K562 (cell line): Measurements from ENCODE around the gene AMZ2. TPM values are rescaled to one million over a fixed set of nuclear protein-coding genes. Genes with fewer than 3 reads are reported as not detected.

Experiments used
- ATAC-seq: fragments of 200-7000 bp; cut with Tn5 transposase; 3 replicates; pipeline ENCODE4 v1.9.1; 2020; ENCODE audit warnings: moderate library complexity
- BruUV-seq: library from RNA; stranded (reverse); fragments of 400-500 nt; replicated peaks from 2 replicates; lab custom pipeline; 2021; lab: Mats Ljungman, UMichigan
- CTCF ChIA-PET: fragments of 300-600 bp; formaldehyde crosslinking; extraction: SDS; loops from one replicate; lab custom pipeline; 2021; ENCODE audit warnings: low intra/inter-chr PET ratio; lab: Yijun Ruan, JAX
- POLR2A ChIA-PET: fragments of 300-600, 350-650 bp; sonication (Branson Sonifier 250); formaldehyde crosslinking; extraction: SDS; loops from one replicate; lab custom pipeline; 2021; ENCODE audit warnings: antibody characterized with exemption, inconsistent platforms; lab: Yijun Ruan, JAX
- DNase-seq, 4 experiments: peaks; one replicate each; pipeline versions ENCODE4 v3.0.0 to v3.0.0-alpha.2; 2011 to 2018; ENCODE audit warnings: low spot score in 3 of 4, mixed read lengths in 3 of 4; ENCODE audit errors: extremely low read depth in 1 of 4
- FAIRE-seq: peaks from 2 replicates; lab custom pipeline; 2011; peaks lifted over from hg19 to GRCh38; lab: Jason Lieb, UNC
- H2AFZ ChIP-seq: 2 replicates; pipeline ENCODE4 v1.6.0; 2011; ENCODE audit warnings: low read depth, low read length, control low read depth, inconsistent platforms
- H3K27ac ChIP-seq: fragments of 200-600 bp; 3 replicates; pipeline ENCODE4 v1.8.0; 2011; ENCODE audit warnings: low read depth, mild to moderate bottlenecking, control low read depth, inconsistent platforms, low read length, moderate library complexity, mixed read lengths; ENCODE audit errors: extremely low read depth
- H3K27me3 ChIP-seq, 2 experiments: fragments of 300-600 bp in 1 of 2; 2 replicates in 1 of 2; 3 replicates in 1 of 2; pipeline versions ENCODE4 v1.6.0 to v1.8.0; 2011; ENCODE audit warnings: inconsistent platforms in 2 of 2, low read length in 2 of 2, mild to moderate bottlenecking in 1 of 2, mixed read lengths in 1 of 2, moderate library complexity in 1 of 2; ENCODE audit not compliant: control insufficient read depth in 2 of 2, insufficient read depth in 2 of 2
- H3K36me3 ChIP-seq: fragments of 300-600 bp; 3 replicates; pipeline ENCODE4 v1.8.0; 2011; ENCODE audit warnings: mild to moderate bottlenecking, low read length, inconsistent platforms; ENCODE audit not compliant: control insufficient read depth, insufficient read depth
- H3K4me1 ChIP-seq, 2 experiments: fragments of 200-600 bp in 1 of 2; replicated peaks in 1 of 2; 2 replicates in 1 of 2; 3 replicates in 1 of 2; pipeline versions ENCODE4 v1.5.1 to v1.8.0; 2011; ENCODE audit warnings: inconsistent platforms in 2 of 2, low read length in 2 of 2, mild to moderate bottlenecking in 1 of 2, mixed read lengths in 1 of 2, moderate library complexity in 1 of 2; ENCODE audit not compliant: control insufficient read depth in 2 of 2, insufficient read depth in 2 of 2
- H3K4me2 ChIP-seq: 2 replicates; pipeline ENCODE4 v1.6.1; 2011; ENCODE audit warnings: low read length, control low read depth, inconsistent platforms, mixed read lengths; ENCODE audit not compliant: insufficient read depth
- H3K4me3 ChIP-seq: fragments of 200-600 bp; sonication (generic), shearing (Covaris generic); 2 replicates; pipeline ENCODE4 v1.5.1; 2016; ENCODE audit warnings: control low read depth, inconsistent platforms
- H3K79me2 ChIP-seq: fragments of 200-600 bp; 3 replicates; pipeline ENCODE4 v1.8.0; 2011; ENCODE audit warnings: low read length, inconsistent platforms; ENCODE audit not compliant: control insufficient read depth, insufficient read depth
- H3K9ac ChIP-seq, 2 experiments: 2 replicates each; pipeline versions ENCODE4 v1.6.0 to v1.6.1; 2011; ENCODE audit warnings: low read depth in 2 of 2, low read length in 2 of 2, control low read depth in 1 of 2, inconsistent platforms in 1 of 2, mild to moderate bottlenecking in 1 of 2, mixed read lengths in 1 of 2; ENCODE audit not compliant: insufficient read depth in 1 of 2
- H3K9me1 ChIP-seq: one replicate; pipeline ENCODE4 v1.6.0; 2011; ENCODE audit warnings: inconsistent platforms, mild to moderate bottlenecking, low read length, moderate library complexity; ENCODE audit not compliant: control insufficient read depth, insufficient read depth
- H3K9me3 ChIP-seq: replicated peaks from 2 replicates; pipeline ENCODE4 v1.5.1; 2011; ENCODE audit warnings: low read depth, low read length, inconsistent platforms; ENCODE audit not compliant: control insufficient read depth, insufficient read depth
- H4K20me1 ChIP-seq: replicated peaks from 2 replicates; pipeline ENCODE4 v1.6.1; 2011; ENCODE audit warnings: low read length, inconsistent platforms, mixed read lengths; ENCODE audit not compliant: control insufficient read depth, insufficient read depth
- ARID1B ChIP-seq: fragments of 450-650 bp; IDR thresholded peaks from 2 replicates; pipeline ENCODE4 v1.6.1; 2016; ENCODE audit warnings: antibody characterized with exemption, mild to moderate bottlenecking, inconsistent platforms
- CBFA2T2 ChIP-seq: fragments of 450-650 bp; conservative IDR thresholded peaks from 2 replicates; pipeline ENCODE4 v1.6.1; 2017; ENCODE audit warnings: mild to moderate bottlenecking
- EZH2 ChIP-seq: IDR thresholded peaks from 2 replicates; pipeline ENCODE4 v1.6.1; 2012; ENCODE audit warnings: low read depth, mild to moderate bottlenecking, inconsistent platforms, low read length, borderline replicate concordance
- LEF1 ChIP-seq: fragments of 450-650 bp; IDR thresholded peaks from 2 replicates; pipeline ENCODE4 v1.6.1; 2016; ENCODE audit warnings: mild to moderate bottlenecking
- MCM7 ChIP-seq, 2 experiments: fragments of 450-650 bp; IDR thresholded peaks; 2 replicates each; pipeline ENCODE4 v1.6.1; 2016 to 2018
- MITF ChIP-seq: IDR thresholded peaks from 2 replicates; pipeline ENCODE4 v1.6.1; 2014; ENCODE audit warnings: antibody characterized with exemption
- NCOA1 ChIP-seq: fragments of 450-650 bp; IDR thresholded peaks from 2 replicates; pipeline ENCODE4 v1.6.1; 2016; ENCODE audit warnings: low read depth
- RAD51 ChIP-seq: fragments of 450-650 bp; IDR thresholded peaks from 2 replicates; pipeline ENCODE4 v1.7.1; 2016; ENCODE audit warnings: low read depth, mild to moderate bottlenecking, borderline replicate concordance
- RBM14 ChIP-seq: fragments of 200-400 bp; formaldehyde crosslinking; IDR thresholded peaks from 2 replicates; pipeline ENCODE4 v1.6.1; 2018; ENCODE audit warnings: low read depth, mild to moderate bottlenecking, low read length, moderate library complexity, borderline replicate concordance; ENCODE audit not compliant: insufficient read depth
- SAP30 ChIP-seq: fragments of 200-600 bp; sonication (generic); IDR thresholded peaks from 2 replicates; pipeline ENCODE4 v1.6.1; 2012; ENCODE audit warnings: borderline replicate concordance, low read depth, mild to moderate bottlenecking, moderate library complexity, low read length, control low read depth, inconsistent platforms; ENCODE audit not compliant: insufficient read depth, poor library complexity, severe bottlenecking
- SETDB1 ChIP-seq: IDR thresholded peaks from one replicate; pipeline ENCODE4 v1.6.1; 2012; ENCODE audit warnings: low read length, control low read depth, inconsistent platforms
- SMAD2 ChIP-seq: fragments of 150-350 bp; IDR thresholded peaks from 2 replicates; pipeline ENCODE4 v1.6.1; 2014; ENCODE audit warnings: low read depth, mild to moderate bottlenecking, low read length
- SNRNP70 ChIP-seq: fragments of 200-400 bp; formaldehyde crosslinking; optimal IDR thresholded peaks from 2 replicates; pipeline ENCODE3; 2017; ENCODE audit warnings: low read depth, low read length
- SUPT5H ChIP-seq: fragments of 450-650 bp; IDR thresholded peaks from 2 replicates; pipeline ENCODE4 v1.6.1; 2016
- TFAP4 ChIP-seq: sonication (generic); formaldehyde crosslinking; IDR thresholded peaks from 2 replicates; pipeline ENCODE4 v1.8.0; 2022; ENCODE audit warnings: missing genetic modification reagents, mild to moderate bottlenecking, moderate library complexity, borderline replicate concordance
- WGBS: fragments of 100-300 bp; shearing (Covaris generic); methylation state at CpG from one replicate; pipeline ENCODE4 v1.1.6; 2016; ENCODE audit warnings: low coverage, mixed read lengths; ENCODE audit not compliant: insufficient coverage; ENCODE audit errors: missing lambda C conversion rate; 5-methylcytosine and 5-hydroxymethylcytosine counted together
- in situ Hi-C: fragments of 300-500 bp; cut with MboI; formaldehyde crosslinking; loops from 4 replicates; pipeline ENCODE4 v1.15.0; 2018; ENCODE audit warnings: inconsistent platforms, mixed read lengths
- intact Hi-C: fragments of 100-400 bp; cut with micrococcal nuclease; formaldehyde crosslinking; loops from 2 replicates; pipeline ENCODE4 v1.14.2; 2022
- polyA plus RNA-seq, 8 experiments: library from polyadenylated mRNA; depleted of rRNA in 4 of 8; stranded (reverse) in 5 of 8; unstranded in 3 of 8; fragments of >200 nt; fragmentation: Nextera tagmentation in 2 of 8; fragmentation: Illumina TruSeq in 1 of 8; extraction: Ambion mirVana in 2 of 8; extraction: Trizol in 1 of 8; gene quantifications; 2 replicates each; pipeline versions ENCODE4 v1.2.1 to v1.2.3, GENCODE V29; 2011 to 2014; ENCODE audit warnings: inconsistent platforms in 1 of 8, missing spikeins in 1 of 8
- total RNA-seq, 7 experiments: library from RNA; depleted of rRNA in 6 of 7; stranded (reverse); fragments of >200 nt in 6 of 7; fragmentation: Illumina TruSeq in 2 of 7; extraction: Trizol in 2 of 7; gene quantifications; 2 replicates each; pipeline versions ENCODE4 v1.2.1 to v1.2.3, GENCODE V29; 2011 to 2021; ENCODE audit warnings: low replicate concordance in 1 of 7
- TF ChIP-seq, protein P1 (sequence below): fragments of 450-650 bp; IDR thresholded peaks from 2 replicates; pipeline ENCODE4 v1.6.1; 2016; ENCODE audit warnings: low read depth, mild to moderate bottlenecking, moderate library complexity

AMZ2 gene
- total and polyA plus RNA-seq, 9 of the 15 experiments (the other 6 are each of a cell fraction or from before 2014, with no cell fraction given) = 22.6 to 92.2 (median 52.6) TPM

DNA sequence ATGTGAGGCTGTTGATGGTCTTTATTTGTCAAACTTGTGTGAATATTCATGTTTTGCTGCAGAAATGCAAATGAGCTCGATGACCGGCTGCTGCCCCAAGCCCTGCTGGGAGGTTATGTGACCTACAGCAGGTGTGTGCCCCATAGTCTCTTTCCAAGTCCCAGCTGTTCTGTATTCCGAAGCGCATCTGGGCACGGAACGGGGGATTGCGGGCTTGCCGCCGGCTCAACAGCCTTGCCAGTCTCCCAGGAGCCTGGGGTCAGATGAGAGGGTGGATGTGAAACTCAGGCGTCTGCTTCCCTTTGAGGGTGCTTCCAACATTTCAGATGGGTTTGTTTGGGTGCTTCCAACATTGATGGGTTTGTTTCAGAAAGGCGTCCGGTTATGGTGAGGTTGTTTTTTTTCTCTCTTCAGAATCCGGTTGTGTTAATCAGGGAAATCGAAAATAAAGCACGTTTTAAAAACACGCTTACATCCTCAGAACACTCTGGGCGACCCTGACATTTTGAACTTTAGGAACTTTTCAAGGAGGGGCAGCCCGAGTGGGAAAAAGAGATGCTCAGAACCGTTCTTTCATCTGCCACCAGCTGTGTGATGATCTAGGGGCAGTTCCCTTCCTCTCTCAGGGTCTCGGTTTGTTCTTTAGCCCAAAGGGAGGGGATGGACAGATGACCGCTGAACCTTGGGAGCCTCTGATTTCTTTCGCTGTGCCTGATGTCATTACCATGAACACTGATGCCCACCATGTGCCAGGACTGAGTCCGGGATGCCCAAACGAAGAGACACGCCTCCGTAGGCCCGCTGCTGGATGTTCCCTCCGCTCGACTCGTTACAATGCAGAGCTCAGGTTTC is 47.8 kb upstream of the AMZ2 start (continued):
- TF ChIP-seq CBFA2T2 (no peak), SMAD2 (no peak)

DNA sequence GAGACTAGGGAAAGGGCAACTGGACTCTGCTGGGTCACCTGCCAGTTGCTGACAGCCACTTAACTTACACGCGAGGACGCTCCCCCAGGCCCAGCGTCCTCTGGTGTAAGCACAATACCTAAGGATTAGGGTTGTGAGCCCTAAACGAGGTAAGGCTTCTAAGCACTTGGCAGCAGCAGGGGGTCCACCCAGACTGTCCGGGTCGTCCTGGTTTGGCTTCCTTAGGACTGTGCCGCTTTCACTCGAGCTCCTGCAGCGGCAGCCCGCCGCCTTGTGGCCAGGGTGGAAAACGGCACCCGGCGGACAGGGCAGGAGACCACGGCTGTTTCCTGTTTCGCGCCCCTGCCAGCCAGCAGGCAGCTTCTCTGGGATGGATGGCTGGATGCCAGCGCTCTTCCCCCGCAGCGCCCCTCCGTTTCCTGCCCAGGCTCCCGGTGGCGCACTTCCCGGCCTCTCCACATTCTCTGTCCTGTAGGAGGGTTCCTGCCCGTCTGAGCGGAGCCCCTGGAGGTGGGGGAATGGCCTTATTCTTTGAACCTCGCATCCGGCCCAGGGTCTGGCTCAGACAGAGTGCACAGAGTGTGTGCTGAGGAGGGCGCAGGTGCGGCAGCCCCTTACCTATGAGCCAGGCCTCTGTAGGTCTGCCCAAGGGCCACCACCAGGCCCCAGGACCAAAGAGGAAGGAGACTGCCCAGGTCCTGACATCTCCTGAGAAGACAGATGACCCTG is 47.0 kb upstream of the AMZ2 start:
- H3K9me3 ChIP-seq = no peaks in the 10 kb centered on the region
- intact Hi-C loops (loop anchor here (2.0 kb wide), 1 partner anchor 28 kb away; no protein-coding TSS in a partner anchor), in situ Hi-C loops (no loop called here)
- H3K9me1 ChIP-seq = no peaks in the 10 kb centered on the region
- H3K4me1 ChIP-seq = peaks cover 3 to 48% of the 10 kb centered on the region in 2 experiments; a peak in 2 of 5 replicates
- DNase-seq (peak; percentile 69 to 77 (median 70)), FAIRE-seq (peak; percentile 69), ATAC-seq (peak; percentile 84)
- BruUV-seq = no TSS peak
- no peak overlapping the region for H3K4me3 ChIP-seq
- CTCF ChIA-PET = interaction anchor here (0.6 to 1.5 kb wide), 4 partner anchors 19 to 267 kb away, joined by 3 to 8 read pairs (median 6); no protein-coding TSS in a partner anchor
- peak overlapping the region; percentile 73 for H2AFZ ChIP-seq
- no peaks in the 10 kb centered on the region for H4K20me1 ChIP-seq
- POLR2A ChIA-PET = interaction anchor here (0.6 to 0.7 kb wide), 2 partner anchors 145 to 224 kb away, joined by 3 to 4 read pairs; no protein-coding TSS in a partner anchor
- H3K9ac ChIP-seq = peak overlapping the region in 1 of 2 experiments; percentile 78; a peak in 2 of 4 replicates
- H3K4me2 ChIP-seq = peak overlapping the region; percentile 67
- H3K27ac ChIP-seq = no peak overlapping the region
- H3K36me3 ChIP-seq = no peaks in the 10 kb centered on the region
- H3K79me2 ChIP-seq = no peaks in the 10 kb centered on the region
- H3K27me3 ChIP-seq = peaks cover 9 to 33% of the 10 kb centered on the region in 2 experiments; a peak in 3 of 5 replicates
- WGBS = 5% methylated on average over 31 of the region's 31 CpGs
- no peak for TF ChIP-seq MITF
- TF ChIP-seq SAP30 = no peak
- no peak for TF ChIP-seq RBM14
- no peak for TF ChIP-seq NCOA1
- no peak for TF ChIP-seq SETDB1
- no peak for TF ChIP-seq ARID1B
- TF ChIP-seq SNRNP70 = no peak
- no peak for TF ChIP-seq RAD51
- TF ChIP-seq EZH2 = no peak
- TF ChIP-seq MCM7 (IDR thresholded peaks at IDR 0.05) = no peak
- TF ChIP-seq TFAP4 (CRISPR knock-in tag) = peak; percentile 38; the same call in 1 of the 2 replicates
- no peak for TF ChIP-seq SUPT5H
- TF ChIP-seq, protein P1, sequence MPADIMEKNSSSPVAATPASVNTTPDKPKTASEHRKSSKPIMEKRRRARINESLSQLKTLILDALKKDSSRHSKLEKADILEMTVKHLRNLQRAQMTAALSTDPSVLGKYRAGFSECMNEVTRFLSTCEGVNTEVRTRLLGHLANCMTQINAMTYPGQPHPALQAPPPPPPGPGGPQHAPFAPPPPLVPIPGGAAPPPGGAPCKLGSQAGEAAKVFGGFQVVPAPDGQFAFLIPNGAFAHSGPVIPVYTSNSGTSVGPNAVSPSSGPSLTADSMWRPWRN = no peak
- no peak for TF ChIP-seq LEF1
